Endometrial microvascular endothelial cells (primary cell): ENCODE data around the gene COMMD1. TPM values are rescaled to one million over a fixed set of nuclear protein-coding genes. Genes with fewer than 3 reads are reported as not detected.

Experiments
- in situ Hi-C: cut with HindIII; loops from 2 replicates; pipeline ENCODE4 v1.10.0; 2017; ENCODE audit warnings: low sequenced_read_pairs, low pct_unique_long_range_greater_than_20kb; ENCODE audit errors: inconsistent ontology term
- total RNA-seq: library from RNA; depleted of rRNA; stranded (reverse); fragments of >200 nt; gene quantifications from one replicate; pipeline ENCODE4 v1.2.3, GENCODE V29; 2015; ENCODE audit errors: inconsistent ontology term

Gene COMMD1
- total RNA-seq, 1 donor from 2014 or later = 57.9 TPM

- in situ Hi-C loops = no loop called here
Observed at GRCh38 chr2:61959381-61960293, 54.2 kb downstream of the COMMD1 start.

- in situ Hi-C loops = no loop called here
Observed at GRCh38 chr2:61961231-61961901, 55.9 kb downstream of the COMMD1 start.

DNA sequence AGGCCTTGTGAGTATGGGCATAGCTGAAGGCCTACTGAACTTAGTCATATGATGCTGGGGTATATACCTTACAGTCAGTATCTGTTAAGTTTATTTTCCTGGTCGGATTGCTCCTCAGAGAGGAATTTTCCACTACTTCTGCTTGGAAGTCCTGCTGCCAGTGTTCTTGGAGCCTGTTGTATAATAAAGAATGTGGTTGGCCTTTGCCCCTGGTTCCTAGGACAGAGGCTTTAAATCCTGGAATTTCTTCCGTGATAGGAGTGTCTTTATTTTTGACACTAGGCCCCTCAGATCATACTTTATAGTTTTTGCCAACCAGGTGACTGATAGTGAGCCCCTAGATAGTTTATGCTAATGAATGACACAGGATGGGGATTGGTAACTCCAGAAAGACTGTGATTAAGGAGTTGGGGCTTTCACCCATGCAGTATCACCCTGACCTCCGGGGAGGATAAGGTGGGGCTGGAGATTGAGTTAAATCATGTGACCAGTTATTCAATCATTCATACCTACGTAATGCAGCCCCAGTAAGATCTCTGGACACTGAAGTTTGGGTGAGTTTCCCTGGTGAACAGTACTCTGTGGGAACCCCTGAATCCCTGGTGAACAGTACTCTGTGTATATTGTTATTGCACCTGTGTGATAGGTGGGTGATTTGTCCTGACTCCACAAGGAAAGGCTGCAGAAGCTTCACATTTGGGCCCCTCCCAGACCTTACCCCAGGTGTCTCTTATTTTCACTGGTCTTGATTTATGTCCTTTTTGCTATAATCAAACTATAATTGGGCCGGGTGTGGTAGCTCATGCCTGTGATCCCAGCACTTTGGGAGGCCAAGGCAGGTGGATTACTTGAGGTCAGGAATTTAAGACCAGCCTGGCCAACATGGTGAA, 56.9 kb downstream of the COMMD1 start:
- in situ Hi-C loops = no loop called here

GRCh38 chr2:61966087-61966727, 60.7 kb downstream of the COMMD1 start:
- in situ Hi-C loops = no loop called here

GRCh38 chr2:61967262-61967661, 61.8 kb downstream of the COMMD1 start:
- in situ Hi-C loops = no loop called here

- in situ Hi-C loops = no loop called here
Observed at GRCh38 chr2:61969376-61969775, 63.9 kb downstream of the COMMD1 start.

DNA sequence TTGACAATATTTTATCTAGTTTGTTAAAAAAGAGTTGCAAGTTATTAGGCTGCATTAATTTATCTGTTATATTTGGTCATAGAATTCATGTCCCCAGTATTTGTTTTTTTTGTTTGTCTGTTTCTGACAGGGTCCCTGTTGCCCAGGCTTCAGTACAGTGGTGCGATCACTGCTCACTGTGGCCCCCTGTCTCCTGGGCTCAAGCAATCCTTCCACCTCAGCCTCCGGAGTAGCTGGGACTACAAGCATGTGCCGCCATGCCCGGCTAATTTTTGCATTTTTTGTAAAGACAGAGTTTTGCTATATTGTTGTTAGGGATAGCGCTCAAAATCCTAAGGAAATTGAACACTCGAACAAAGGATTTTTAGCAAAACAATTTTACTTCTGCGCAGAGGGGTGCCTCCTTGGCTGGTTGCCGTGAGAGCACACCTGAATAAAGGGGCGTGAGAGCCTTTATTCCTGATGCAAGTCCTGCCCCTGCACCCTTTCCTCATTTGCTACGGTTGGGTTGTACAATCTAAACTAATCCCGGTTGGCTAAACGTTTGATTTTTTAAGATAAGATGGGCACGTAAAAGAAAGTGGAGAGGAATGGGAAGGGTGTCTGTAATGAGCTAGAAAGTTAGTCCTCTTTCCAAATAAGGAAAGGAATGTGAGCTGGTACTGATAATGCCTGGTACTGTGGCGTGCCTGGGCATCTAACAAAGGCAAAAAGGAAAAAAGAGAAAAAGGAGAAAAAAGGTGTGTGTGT, 65.5 kb downstream of the COMMD1 start:
- in situ Hi-C loops = no loop called here

DNA sequence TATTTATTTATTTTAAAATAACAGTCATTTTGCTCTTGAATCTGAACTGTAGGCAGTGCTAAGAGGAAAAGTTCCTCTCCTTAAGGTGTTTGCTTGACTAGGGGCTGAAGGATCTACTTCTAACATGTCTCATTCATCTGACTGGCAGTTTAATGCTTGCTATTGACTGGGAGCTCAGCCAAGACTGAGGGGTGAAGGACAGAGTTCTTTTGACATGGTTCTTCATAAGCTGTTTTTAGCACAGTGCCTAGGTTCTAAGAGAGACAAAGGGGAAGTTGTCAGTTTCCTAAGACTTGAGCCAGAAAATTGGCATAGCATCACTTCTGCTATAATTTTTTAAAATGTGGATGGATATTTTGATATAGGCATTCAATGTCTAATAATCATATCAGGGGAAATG, 73.0 kb downstream of the COMMD1 start:
- in situ Hi-C loops = no loop called here

DNA sequence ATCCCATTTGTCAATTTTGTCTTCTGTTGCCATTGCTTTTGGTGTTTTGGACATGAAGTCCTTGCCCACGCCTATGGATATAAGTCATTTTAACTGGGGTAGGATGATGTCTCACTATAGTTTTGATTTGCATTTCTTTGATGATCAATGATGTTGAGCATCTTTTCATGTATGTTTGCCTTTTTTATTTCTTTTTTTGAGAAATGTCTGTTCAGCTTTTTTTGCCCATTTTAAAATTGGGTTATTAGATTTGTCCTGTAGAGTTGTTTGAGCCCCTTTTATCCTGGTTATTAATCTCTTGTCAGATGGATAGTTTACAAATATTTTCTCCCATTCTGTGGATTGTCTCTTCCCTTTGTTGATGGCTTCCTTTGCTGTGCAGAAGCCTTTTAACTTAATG, 75.3 kb downstream of the COMMD1 start:
- in situ Hi-C loops = no loop called here

GRCh38 chr2:61984682-61985081, 79.2 kb downstream of the COMMD1 start:
- in situ Hi-C loops = no loop called here

GRCh38 chr2:61988462-61989366, 83.2 kb downstream of the COMMD1 start:
- in situ Hi-C loops = no loop called here

GRCh38 chr2:61993422-61994024, 88.0 kb downstream of the COMMD1 start:
- in situ Hi-C loops = loop anchor here (10.0 kb wide), 1 partner anchor 421 kb away; no protein-coding TSS in a partner anchor

DNA sequence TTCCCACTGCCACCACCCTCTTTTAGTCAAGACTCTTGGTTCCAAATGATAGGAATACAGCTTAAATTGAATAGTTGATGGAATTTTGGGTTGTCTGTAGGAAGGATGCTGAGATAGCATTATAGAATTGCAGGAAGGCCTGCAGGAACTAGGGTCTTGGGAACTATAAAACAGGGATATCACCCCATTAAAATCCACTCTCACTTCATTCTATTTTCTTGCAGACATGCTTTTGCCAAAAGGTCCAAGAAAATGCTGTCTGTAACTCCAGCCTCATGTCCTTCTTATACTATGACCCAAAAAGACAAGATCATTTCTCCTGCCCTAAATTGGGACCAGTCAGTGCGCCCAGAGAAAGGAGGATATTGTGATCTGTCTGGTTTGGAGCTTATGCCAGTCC, 89.1 kb downstream of the COMMD1 start:
- in situ Hi-C loops = loop anchor here (10.0 kb wide), 1 partner anchor 420 kb away; no protein-coding TSS in a partner anchor

- in situ Hi-C loops = loop anchor here (10.0 kb wide), 1 partner anchor 420 kb away; no protein-coding TSS in a partner anchor
Observed at GRCh38 chr2:61995065-61995464, 89.6 kb downstream of the COMMD1 start.

DNA sequence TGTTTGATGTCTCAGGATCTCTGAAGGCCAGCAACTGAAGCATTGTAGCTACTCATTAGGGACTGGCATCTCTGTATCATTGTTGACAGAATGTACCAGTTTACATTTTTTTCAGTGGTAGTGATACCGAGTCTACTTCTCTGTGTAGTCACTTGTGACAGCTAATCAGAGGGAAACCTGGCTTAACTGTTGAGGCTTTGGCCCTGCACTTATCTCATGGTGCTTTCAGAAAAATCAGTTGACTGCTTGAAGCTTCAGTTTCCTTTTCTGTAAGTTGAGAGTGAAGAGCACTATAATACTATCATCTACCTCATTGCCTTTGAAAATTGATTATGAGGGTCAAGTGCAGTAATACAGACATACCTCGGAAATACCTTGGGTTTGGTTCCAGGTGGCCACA, 90.0 kb downstream of the COMMD1 start:
- in situ Hi-C loops = loop anchor here (10.0 kb wide), 1 partner anchor 419 kb away; no protein-coding TSS in a partner anchor

- in situ Hi-C loops = loop anchor here (10.0 kb wide), 1 partner anchor 416 kb away; no protein-coding TSS in a partner anchor
Observed at GRCh38 chr2:61998426-61998825, 93.0 kb downstream of the COMMD1 start.
